ENCODE data around the gene MRPL28.
"Not testable (repeated sequence)": the region's sequence is repeated elsewhere in the genome, so short reads cannot be mapped to it uniquely, and the experiment has no call there.

MRPL28 gene

DNA sequence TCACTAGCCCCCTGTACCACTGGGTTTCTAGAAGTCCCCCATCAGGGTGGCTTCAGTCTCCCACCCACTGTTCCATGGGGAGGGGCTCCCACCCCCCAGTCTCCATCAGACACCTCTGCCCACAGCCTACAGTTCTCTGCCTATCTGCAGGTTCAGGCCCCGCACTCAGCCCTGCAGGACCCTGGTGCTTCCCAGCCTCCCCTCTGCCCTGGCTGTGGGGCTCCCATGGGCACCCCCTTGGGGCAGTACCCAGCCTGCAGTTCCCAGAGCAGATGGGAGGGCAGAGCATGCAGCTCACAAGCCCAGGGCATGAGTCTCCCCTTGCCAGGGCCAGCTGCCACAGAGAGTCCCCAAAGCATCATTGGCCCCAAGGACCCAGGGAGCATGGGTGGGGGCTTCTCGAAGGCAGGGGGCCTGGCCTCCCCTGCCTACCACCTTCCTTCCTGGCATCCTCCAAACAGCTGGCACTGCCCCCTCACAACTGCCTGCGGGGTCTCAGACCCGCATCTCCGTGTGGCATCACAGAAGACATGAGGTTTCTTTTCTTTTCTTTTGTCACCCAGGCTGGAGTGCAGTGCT lies 2.8 kb upstream of the MRPL28 start:
- no peak for DNase-seq

DNA sequence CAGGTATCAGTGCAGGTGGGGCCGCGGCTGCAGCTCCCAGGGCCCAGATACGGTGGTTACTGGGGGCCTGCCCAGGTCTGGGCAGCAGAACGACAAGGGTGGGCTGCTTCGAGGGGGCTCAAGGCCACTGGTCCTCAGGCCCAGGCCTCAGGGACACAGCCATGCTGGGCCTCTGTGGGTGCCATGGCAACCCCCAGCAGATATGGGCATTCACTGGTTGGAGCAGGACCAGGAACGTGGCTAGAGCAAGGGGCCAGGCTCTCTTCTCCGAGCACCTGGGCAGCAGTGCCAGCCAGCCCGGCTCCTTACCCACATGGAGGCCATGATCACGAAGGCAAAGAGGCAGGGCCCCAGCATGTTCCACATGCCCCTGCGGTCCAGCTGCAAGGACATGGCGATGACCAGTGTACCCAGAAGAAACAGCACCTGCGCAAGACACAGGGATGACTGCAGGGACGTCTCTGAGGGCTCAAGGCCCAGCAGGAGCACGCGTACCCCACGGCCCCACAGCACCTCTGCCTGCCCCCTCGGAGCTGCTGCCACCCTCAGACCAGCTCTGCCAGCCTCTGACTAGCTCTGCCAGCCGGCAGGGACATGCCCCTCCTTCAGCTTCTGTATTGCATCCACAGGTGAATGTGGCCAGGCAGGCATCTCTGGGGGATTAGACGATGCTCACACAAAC lies 2.1 kb upstream of the MRPL28 start:
- no peak for DNase-seq

DNA sequence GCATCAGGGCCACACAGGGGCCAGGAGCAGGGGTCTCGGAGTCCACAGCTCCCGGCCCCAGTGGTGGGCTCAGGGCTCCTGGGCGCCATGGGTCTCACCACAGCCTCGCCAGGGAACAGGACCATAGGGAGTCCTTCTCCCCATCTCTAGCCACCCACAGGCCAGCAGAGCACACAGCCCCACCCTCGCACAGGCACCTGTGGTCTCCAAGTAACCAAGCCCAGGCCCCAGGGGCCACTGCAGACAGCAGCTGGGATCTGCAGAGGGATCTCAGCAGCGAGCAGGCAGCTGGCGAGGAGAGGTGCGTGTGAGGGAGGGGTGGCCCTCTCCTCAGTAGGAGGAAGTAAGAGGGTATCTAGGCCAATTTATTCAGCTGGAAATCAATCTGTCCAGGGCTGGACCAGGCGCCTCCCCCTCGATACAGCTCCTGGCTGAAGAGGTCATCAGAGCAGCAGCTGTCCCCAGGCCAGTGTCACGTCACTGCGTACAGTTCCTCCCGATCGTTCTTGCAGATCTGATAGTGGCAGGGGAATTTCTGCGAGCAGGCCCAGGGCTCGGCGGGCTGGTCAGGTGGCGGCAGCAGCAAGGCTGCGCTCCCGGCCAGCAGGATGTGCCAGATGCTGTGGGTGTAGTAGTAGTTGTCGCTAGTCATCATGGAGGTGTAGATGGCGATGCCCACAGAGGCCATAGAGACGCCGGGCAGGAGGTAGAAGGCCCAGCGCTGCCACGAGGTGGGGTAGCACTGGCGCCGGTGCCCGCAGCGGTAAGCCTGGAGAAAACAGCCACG lies 1.4 kb upstream of the MRPL28 start:
- DNase-seq: no peak

DNA sequence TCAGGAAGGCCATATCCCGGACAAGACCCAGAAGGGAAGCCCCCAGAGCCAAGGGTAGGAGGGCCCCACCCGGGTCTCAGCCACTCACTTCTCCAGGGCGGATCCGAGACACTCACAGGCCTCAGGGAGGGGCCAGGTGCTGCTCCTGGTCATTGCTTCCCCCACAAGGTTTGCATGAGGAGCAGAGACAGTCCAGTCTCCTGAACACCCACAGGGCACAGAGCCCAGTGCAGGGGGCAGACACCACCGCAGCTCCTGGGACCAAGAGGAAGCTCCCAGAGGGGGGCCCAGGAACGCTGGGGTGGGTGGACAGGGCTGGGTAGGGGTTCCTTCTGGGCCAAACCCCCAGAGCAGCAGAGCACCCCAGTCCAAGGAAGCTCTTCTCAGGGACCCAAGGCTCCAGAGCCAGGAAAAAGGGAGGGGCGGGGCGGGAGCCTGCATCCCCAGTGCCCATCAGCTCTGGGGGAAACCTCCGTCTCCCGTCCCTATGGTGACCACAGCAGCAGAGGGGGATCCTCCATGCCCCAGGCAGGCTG lies 709 bp upstream of the MRPL28 start:
- DNase-seq: no peak

DNA sequence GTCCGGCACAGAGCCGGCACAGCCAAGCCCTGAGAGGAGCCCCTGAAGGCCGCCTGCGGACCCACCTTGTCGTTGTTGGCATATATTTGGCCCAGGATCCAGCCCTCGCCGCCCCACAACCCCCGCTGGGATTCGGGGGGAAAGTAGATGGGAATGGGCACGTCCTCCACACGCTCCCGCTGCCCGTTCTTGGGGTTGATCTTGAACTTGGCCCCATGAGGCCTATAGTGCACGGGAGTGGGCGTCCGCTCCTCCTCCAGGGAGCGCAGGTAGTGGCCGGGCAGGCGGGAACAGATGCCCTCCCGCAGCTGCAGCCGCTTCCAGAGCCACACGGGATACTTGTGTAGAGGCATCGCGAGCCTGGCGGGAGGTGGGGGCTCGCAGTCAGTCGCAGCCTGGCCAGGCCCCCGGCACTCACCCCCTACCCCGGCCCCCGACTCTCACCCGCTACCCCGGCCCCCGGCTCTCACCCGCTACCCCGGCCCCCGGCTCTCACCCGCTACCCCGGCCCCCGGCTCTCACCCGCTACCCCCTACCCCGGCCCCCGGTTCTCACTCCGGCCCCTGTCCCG lies 387 bp downstream of the MRPL28 start:
- no peak for DNase-seq

DNA sequence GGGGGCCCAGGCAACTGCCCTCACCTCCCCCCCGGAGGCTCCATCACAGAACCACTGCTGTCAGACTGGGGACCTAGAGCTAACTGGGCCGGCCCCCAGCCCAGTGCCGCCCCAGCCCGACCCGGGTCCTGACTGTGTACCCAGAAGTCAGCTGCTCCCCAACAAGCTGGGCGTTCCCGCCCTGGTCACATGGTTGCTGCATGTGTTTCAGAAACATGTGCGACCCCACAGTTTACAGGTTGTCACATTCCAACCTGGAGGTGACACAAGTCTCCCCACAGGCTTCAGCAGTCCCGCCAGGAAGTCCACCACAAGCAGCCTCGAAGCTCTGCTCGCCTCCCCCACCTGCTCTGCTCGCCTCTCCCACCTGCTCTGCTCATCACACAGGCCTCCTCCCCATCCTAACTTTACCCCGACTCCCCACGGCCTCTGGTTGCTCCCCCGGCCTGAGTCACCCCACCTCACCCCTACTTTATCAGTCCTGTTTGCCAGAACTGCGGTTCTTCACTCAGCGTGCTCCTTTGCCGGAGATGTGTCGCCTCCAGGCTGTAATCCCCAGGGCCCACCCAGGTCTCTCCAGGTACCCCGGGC lies 968 bp downstream of the MRPL28 start:
- no peak for DNase-seq

DNA sequence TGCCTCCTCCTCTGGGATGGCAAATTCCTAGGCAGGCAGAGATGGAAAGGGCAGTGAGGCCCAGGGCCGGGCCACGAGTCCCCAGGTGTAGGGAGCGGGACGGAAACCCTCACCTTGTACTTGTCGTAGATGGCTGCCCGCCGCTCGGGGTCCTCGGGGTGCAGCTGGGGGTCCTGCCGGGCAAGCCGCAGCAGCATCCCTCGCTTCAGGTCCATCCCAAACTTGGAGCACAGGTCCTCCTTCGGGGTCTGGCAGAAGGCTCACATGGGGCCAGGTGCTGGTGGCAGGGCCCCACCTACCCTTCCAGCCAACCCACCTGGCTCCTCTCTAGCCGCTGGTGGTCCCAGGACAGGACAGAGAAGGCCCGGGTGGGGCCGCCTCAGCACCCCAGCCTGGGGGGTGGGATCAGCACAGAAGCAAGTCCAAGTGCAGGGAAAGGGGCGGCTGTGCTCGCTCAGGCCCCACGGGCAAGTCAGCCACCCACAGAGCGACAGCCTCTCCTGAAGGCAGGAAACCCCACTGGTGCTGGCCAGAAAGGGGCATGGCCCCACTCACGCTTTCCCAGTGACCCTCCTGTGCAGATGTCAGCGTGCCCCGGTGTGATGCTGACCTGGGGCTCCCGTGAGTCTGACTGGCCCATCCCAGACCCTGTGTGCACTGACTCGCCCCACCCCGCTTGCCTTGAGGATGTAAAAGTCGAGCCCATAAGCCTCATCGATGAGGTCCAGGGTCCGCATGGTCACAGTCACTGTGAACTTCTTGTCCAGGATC lies 1.8 kb downstream of the MRPL28 start:
- no peak for DNase-seq

DNA sequence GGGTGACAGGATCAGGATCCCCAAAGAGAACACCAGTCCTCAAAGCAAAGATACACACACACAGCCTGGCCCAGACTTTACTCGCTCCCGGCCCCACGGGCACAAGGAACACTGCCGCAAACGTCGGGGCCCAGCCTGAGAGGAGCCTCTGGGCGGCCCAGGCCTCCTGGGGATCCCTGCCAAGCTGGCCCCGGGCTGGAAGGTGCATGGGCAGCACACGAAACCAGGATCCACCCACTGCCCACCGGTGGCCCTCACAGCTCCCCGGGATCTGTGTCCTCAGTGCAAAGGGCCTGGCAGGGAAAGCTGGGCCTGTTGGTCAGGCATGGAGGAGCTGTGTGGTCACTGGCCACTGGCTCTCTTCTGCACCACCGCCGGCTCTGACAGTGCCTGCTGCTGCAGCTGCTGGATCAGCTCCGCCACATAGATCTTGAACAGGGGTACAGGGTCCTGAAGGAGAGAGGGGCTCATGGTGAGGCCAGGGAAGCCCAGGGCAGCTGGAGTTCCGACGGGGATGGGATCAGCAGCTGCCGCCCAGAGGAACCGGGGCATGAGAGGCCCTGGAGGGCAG lies 2.9 kb downstream of the MRPL28 start:
- no peak for DNase-seq

DNA sequence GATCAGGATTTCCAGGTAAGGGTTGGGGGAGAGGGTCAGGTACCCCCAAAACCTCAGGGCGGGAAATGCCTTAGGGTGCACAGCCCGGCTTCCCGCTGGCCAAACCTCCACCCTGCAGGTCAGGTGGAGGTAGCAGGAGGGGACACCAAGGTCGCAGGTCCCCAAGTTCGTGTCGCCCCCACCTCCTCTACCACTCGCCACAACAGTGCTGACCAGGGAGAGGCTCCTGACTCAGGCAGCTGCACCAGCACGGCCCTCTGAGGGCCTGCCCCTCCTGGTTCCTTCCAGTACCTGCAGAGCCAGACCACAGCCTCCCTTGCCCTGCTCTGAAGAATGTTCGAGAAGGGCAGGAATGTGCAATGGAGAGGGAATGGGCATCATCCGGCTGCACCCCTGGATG lies 3.9 kb downstream of the MRPL28 start:
- DNase-seq: no peak

DNA sequence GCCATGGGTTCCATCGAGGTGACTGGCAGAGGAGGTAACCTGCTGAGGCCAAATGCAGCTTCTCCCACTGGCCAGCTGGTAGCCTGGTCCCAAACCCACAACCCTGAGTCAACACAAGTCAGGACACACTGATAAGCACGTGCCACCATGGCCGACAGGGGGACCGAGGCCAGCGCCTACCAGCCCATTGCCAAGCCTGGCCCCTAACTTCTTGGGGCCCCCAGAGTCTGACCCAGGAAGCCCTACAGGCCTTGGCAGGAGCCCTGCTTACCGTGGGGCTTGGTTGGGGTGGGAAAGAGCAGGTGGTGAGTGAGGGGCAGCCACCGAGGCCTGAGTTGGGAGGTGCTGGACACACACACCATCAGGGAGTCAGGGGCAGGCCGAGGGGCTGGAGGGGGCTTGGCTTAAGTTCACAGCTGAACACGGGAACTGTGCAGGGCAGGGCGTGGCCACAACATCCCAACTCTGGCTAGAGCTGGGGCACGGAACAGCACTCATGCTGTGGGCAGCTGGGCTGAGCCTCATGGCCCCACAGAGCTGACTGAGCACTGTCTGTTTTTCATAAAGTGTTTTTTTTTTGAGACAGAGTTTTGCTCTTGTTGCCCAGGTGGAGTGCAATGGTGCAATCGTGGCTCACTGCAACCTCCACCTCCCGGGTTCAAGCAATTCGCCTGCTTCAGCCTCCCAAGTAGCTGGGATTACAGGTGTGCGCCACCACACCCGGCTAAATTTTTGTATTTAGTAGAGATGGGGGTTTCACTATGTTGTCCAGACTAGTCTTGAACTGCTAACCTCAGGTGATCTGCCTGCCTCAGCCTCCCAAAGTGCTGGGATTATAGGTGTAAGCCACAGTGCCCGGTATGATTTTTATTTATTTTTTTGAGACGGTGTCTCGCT lies 5.5 kb downstream of the MRPL28 start:
- DNase-seq: no peak

DNA sequence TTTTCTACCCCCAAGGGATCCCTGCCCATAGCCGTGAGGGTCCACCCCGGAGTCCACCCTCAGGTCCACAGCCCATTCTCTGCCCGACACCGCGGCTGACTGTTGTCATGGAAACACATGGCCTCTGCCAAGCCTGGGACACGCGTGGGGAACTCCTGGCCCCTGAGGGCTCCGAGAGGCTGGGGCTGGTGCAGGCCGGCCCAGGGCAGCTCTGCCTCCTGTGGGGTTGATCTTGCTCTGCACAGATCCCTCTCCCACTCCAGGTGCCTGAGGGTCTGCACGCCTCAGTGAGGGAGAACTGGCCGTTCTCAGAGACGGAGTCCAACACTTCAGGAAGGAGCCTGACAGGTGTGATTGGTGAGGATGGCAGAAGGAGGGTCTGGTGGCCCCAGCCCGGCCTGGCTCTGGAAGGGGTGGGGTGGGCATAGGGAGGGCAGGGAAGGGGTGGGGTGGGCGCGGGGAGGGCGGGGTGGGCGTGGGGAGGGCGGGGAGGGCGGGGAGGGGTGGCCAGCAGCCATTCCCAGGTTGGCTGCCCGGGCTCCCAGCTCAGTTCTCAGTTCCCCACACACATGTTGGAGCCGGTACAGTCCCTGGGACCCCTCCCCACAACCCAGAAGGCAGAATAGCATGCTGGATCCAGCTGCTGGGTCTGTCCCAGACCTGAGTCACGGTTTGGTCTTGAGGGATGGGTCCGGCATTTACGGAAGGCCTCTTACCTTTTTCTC lies 6.4 kb downstream of the MRPL28 start:
- no peak for DNase-seq

DNA sequence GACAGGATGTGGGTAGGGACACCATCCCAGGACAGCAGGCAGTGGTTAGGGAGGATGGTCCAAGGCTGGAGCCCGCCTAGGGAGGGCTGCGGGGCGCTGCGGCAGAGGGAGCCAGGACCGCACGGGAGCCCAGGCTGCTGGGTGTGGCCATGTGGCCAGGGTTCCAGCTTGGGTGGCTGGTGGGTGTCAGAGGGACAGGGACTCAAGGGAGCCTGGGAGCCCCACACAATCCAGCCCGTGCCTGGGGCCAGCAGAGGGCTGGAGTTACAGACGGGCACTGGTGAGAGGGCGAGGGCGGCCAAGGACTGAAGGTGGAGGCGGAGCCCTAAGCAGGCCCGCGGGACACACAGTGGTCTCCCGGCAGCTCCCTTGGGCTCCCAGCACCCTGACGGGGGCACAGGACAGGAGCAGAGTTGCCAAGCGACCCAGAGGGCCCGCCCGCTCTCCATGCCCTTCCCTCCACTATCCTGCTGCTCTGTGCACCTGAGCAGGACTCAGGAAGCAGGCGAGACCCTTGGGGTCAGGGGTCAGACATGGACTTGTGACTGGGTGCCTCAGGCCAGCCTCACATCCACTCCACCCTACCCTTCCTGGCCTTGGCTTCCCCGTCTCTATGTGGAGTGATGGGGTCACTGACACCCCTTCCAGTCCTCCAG lies 7.1 kb downstream of the MRPL28 start:
- DNase-seq: no peak

DNA sequence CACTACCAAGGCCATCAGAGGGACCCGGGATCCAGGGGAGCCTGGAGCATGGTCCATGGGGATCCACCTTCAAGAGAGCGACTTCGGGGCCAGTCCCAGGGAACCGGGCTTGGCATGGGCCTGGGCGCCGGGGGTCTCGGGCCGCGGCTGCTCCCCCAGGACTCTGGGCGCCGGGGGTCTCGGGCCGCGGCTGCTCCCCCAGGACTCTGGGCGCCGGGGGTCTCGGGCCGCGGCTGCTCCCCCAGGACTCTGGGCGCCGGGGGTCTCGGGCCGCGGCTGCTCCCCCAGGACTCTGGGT lies 7.7 kb downstream of the MRPL28 start:
- not testable (repeated sequence) for DNase-seq

DNA sequence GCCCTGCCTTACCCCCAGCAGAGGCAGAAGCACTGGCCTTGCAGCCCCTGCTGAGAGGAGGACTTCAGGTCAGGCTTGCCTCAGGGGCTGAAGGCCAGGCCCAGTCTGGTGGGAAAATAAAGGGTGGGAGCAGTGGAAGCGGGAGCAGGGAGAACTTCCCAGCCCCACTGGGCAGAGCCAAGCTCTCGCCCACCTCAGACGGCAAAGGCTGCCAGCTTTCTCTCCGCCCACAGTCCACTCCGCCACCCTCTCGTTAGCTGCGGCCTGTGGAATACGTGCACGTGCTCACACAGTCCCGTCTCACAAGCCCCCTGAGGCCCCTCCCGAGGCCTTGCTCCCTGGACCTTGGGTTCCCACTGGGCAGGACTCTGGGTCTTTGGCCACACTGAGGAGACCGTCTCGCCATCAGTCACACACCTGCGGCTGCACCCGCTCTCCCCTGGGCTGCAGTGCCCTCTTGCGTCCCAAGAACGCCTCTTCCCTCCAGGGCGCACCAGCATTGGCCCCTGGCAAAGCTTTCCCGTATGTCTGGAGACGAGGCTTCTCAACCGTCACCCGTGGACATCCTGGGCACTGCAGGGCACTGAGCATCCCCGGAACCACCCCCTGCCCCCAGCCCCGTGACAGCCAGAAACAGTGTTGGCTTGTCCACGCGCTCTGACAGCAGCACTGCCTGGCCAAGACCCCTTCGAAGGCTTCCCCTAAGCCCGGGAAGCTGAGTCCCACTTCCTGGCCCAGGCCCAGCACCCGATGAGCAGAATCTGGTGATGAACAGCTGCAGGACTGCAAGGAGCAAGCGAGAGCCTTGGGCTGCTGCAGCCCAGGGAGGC lies 8.3 kb downstream of the MRPL28 start:
- peak; percentile 75 for DNase-seq

DNA sequence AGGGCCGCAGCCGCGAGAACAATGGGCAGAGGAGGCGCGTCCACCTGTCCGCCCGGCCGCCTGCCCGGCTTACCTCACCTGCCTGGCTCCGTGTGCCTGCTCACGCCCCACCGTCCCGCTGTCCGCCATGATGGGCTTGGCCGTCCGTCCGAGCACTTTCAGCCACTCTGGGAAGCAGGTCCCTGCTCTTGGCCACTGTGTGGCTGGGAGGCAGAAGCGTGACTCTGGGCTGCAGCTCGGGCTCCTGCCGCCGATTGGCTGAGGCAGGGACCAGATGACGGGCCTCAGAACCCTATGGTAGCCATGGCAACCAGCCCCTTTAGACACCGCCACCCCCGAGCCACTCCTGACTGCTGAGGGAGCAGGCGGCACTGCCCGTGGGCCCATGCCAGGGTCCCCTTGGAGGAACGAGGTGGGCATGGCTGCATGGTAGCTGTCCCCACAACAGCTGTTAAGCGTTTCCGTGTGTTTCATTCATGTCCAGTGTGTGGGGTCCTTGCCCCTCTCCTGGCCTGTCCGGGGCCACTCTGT lies 8.9 kb downstream of the MRPL28 start:
- DNase-seq: no peak

DNA sequence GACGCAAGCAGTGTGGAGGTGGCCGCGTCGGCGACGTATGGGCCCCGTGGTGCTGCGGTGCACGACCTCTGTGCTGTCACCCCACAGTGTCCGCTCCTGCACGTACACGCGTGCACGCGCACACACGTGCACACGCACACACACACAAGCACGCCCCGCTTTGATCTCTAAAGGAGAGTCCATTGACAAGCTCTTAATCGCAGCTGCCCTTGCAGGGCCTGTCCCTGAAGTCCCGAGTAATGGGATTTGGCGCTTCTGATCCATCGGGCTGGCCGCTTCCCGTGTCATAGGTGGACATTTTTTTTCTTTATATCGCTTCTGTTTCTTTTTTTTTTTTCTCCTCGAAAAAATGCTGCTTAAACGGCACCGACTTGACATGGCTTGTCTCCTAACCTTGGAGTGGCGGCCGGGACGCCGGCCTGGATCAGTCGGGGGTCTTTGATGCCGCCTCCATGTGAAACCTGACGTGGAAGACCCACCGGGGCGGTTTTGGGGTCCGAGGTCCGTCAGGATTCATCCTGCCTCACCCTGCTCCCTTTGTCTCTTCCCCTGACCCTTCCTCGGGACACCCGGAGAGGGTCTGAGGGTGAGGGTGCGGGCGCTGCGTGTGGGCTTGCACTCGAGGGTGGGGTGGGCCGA lies 9.5 kb downstream of the MRPL28 start:
- DNase-seq: no peak

DNA sequence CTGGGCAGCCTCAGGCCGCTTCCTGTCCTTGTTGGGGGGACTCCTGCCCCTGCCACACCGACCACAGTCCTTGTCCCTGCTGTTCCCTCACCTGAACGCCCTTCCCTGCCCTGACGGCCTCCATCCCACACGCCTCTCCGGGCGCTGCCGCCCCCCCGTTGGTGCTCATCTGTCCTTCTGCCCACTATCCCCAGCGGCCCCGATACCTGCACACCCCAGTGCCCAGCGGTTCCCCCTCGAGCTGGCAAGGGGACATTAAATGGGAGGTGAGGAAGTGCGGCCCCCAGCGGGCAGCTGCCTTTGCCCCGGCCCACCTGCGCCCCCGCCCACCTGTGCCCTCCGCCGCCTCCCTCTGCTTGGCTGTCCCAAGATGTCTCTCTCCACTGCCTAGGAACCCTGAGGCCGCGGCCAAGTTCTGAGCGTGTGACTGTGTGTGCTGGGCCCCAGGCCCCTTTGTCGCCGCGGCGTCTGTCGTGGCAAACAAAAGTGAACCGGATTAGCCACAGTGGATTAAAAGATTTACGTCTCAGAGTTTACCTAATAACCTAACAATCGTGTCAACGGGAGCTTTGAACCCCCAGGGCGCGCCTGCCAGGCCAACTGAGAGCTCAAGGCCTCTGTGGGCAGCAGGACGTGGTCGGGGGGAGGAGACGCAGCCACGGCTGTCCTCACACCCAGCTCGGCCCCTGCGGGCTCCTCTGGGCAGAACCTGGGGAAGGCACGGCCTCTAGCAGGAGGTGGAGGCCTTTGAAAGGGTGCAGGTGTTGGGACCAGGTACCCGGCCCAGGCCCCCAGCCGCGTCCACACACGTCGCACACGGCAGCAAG lies 10.3 kb downstream of the MRPL28 start:
- no peak for DNase-seq

All from activated CD8-positive, alpha-beta memory T cell treated with anti-CD3 and anti-CD28 coated beads, Interleukin-2, amount 50 U/mL, for 4 hours (primary cell).